GM12878 (cell line): Measurements from ENCODE around the gene CLEC4G. TPM values are rescaled to one million over a fixed set of nuclear protein-coding genes. Genes with fewer than 3 reads are reported as not detected.

Experiments used
- ATAC-seq: fragments of 200-7000 bp; cut with Tn5 transposase; 3 replicates; pipeline ENCODE4 v1.9.1; 2020; ENCODE audit warnings: mild to moderate bottlenecking, moderate library complexity
- BruUV-seq: library from RNA; stranded (reverse); fragments of 400-500 nt; replicated peaks from 2 replicates; lab custom pipeline; 2021; lab: Mats Ljungman, UMichigan
- CTCF ChIA-PET: fragments of 300-600 bp; sonication (Branson Sonifier 250); formaldehyde crosslinking; extraction: SDS; loops from one replicate; lab custom pipeline; 2021; ENCODE audit warnings: inconsistent platforms; lab: Yijun Ruan, JAX
- POLR2A ChIA-PET: fragments of 350-600 bp; formaldehyde crosslinking; extraction: SDS; loops from one replicate; lab custom pipeline; 2021; ENCODE audit warnings: inconsistent platforms; lab: Charles Lee
- RAD21 ChIA-PET: fragments of 300-600 bp; sonication (Branson Sonifier 250); formaldehyde crosslinking; loops from one replicate; lab custom pipeline; 2023; ENCODE audit warnings: antibody characterized with exemption; ENCODE audit not compliant: unreplicated experiment; lab: Charles Lee
- SMC1A ChIA-PET: fragments of 300-600 bp; sonication (Branson Sonifier 250); formaldehyde crosslinking; loops from one replicate; lab custom pipeline; 2023; ENCODE audit not compliant: unreplicated experiment, uncharacterized antibody; lab: Charles Lee
- DNase-seq: peaks from one replicate; pipeline ENCODE4 v3.0.0-alpha.2; 2011; ENCODE audit warnings: low read depth, low spot score
- FAIRE-seq: peaks from 3 replicates; lab custom pipeline; 2011; peaks lifted over from hg19 to GRCh38; lab: Jason Lieb, UNC
- H2AFZ ChIP-seq: 2 replicates; pipeline ENCODE4 v1.6.0; 2011; ENCODE audit warnings: low read depth, low read length, control low read depth; ENCODE audit not compliant: control insufficient read depth
- H3K27ac ChIP-seq: 2 replicates; pipeline ENCODE4 v1.5.1; 2011; ENCODE audit warnings: control low read depth; ENCODE audit not compliant: control insufficient read depth, insufficient read depth
- H3K27me3 ChIP-seq, 2 experiments: replicated peaks in 1 of 2; 2 replicates each; pipeline versions ENCODE4 v1.6.0 to v1.6.1; 2011; ENCODE audit warnings: low read length in 1 of 2; ENCODE audit not compliant: control insufficient read depth in 2 of 2, insufficient read depth in 2 of 2
- H3K36me3 ChIP-seq, 2 experiments: 2 replicates each; pipeline ENCODE4 v1.5.1; 2011; ENCODE audit warnings: low read length in 1 of 2; ENCODE audit not compliant: control insufficient read depth in 2 of 2, insufficient read depth in 2 of 2
- H3K4me1 ChIP-seq: 2 replicates; pipeline ENCODE4 v1.6.1; 2011; ENCODE audit warnings: mild to moderate bottlenecking, low read length, moderate library complexity, mixed read lengths; ENCODE audit not compliant: control insufficient read depth, insufficient read depth
- H3K4me2 ChIP-seq: 2 replicates; pipeline ENCODE4 v1.6.0; 2011; ENCODE audit warnings: control low read depth; ENCODE audit not compliant: control insufficient read depth, insufficient read depth
- H3K4me3 ChIP-seq: fragments of 200-600 bp; sonication (generic); 2 replicates; pipeline ENCODE4 v1.5.1; 2016
- H3K79me2 ChIP-seq: 2 replicates; pipeline ENCODE4 v1.6.0; 2011; ENCODE audit warnings: low read length; ENCODE audit not compliant: control insufficient read depth, insufficient read depth
- H3K9ac ChIP-seq: 2 replicates; pipeline ENCODE4 v1.8.0; 2011; ENCODE audit warnings: low read length, control low read depth, mixed read lengths; ENCODE audit not compliant: control insufficient read depth, insufficient read depth
- H3K9me3 ChIP-seq: replicated peaks from 3 replicates; pipeline ENCODE4 v1.5.1; 2011; ENCODE audit warnings: mild to moderate bottlenecking, low read length; ENCODE audit not compliant: control insufficient read depth, insufficient read depth
- H4K20me1 ChIP-seq: 2 replicates; pipeline ENCODE4 v1.6.0; 2011; ENCODE audit not compliant: control insufficient read depth, insufficient read depth
- WGBS: methylation state at CpG from one replicate; pipeline ENCODE4 v1.1.6; 2016; ENCODE audit warnings: low lambda C conversion rate; ENCODE audit not compliant: insufficient replicate concordance, insufficient coverage; ENCODE audit errors: missing lambda C conversion rate; 5-methylcytosine and 5-hydroxymethylcytosine counted together
- in situ Hi-C: fragments of 300-500 bp; cut with MboI; formaldehyde crosslinking; loops from 9 replicates; pipeline ENCODE4 v1.14.3; 2018; ENCODE audit warnings: mixed read lengths
- intact Hi-C: fragments of 100-400 bp; cut with micrococcal nuclease; formaldehyde crosslinking; loops from one replicate; pipeline ENCODE4 v1.14.2; 2022; ENCODE audit not compliant: unreplicated experiment
- polyA plus RNA-seq, 11 experiments: library from polyadenylated mRNA; depleted of rRNA in 4 of 11; unstranded in 6 of 11; stranded (reverse) in 5 of 11; fragments of >200 nt; fragmentation: Nextera tagmentation in 4 of 11; fragmentation: Illumina TruSeq in 1 of 11; extraction: Ambion mirVana in 4 of 11; extraction: Trizol in 1 of 11; gene quantifications; 1 replicate in 1 of 11; 2 replicates in 10 of 11; pipeline versions ENCODE4 v1.2.1 to v1.2.3, GENCODE V29; 2011 to 2016; ENCODE audit warnings: inconsistent platforms in 2 of 11, missing spikeins in 2 of 11, low read depth in 1 of 11
- total RNA-seq, 4 experiments: library from RNA; depleted of rRNA in 3 of 4; stranded (reverse); fragments of >200 nt in 3 of 4; fragmentation: Illumina TruSeq in 1 of 4; extraction: Trizol in 1 of 4; gene quantifications; 2 replicates each; pipeline versions ENCODE4 v1.2.1 to v1.2.3, GENCODE V29; 2013 to 2021
- TF ChIP-seq, protein P1 (sequence below): fragments of 450-650 bp; formaldehyde crosslinking; IDR thresholded peaks from 2 replicates; pipeline ENCODE4 v1.4.0; 2022; ENCODE audit warnings: mild to moderate bottlenecking, moderate library complexity
- TF ChIP-seq, protein P2 (sequence below): fragments of 150-350 bp; IDR thresholded peaks from 2 replicates; pipeline ENCODE4 v1.6.1; 2014; ENCODE audit warnings: mild to moderate bottlenecking, low read depth, low read length

CLEC4G gene
- total and polyA plus RNA-seq, 10 of the 15 experiments (the other 5 are each of a cell fraction or from before 2014, with no cell fraction given), result 0.04 TPM; not detected in 9

DNA sequence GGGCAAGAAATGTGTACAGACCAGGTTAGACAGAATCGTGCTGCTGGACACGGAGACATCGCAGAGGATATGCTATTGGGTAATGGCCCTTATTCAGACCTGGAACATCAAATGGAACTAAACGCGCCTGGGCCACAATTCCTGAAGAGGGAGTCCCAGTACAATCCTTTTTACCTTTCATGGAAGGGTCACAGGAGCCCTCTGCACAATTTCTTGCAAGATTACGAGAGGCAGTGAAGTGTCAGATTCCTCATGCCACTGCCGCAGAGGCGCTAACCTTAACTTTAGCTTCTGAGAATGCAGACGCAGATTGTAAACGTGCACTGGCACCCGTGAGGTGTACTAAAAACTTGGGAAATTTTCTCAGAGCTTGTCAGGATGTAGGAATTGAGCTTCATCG is 49.2 kb upstream of the CLEC4G start:
- Histone ChIP-seq H3K27ac (no peak overlapping the region), H3K4me3 (no peak overlapping the region), H3K79me2 (no peaks in the 10 kb centered on the region), H3K4me2 (no peak overlapping the region), H3K27me3 (peaks cover 0 to 2% of the 10 kb centered on the region in 2 experiments; a peak in 2 of 4 replicates), H2AFZ (no peak overlapping the region), H3K36me3 (no peaks in the 10 kb centered on the region), H3K9ac (no peak overlapping the region), H4K20me1 (no peaks in the 10 kb centered on the region), H3K4me1 (no peaks in the 10 kb centered on the region), H3K9me3 (no peaks in the 10 kb centered on the region; the same call in 2 of the 3 replicates)
- BruUV-seq, result no TSS peak
- TF ChIP-seq, protein P1, sequence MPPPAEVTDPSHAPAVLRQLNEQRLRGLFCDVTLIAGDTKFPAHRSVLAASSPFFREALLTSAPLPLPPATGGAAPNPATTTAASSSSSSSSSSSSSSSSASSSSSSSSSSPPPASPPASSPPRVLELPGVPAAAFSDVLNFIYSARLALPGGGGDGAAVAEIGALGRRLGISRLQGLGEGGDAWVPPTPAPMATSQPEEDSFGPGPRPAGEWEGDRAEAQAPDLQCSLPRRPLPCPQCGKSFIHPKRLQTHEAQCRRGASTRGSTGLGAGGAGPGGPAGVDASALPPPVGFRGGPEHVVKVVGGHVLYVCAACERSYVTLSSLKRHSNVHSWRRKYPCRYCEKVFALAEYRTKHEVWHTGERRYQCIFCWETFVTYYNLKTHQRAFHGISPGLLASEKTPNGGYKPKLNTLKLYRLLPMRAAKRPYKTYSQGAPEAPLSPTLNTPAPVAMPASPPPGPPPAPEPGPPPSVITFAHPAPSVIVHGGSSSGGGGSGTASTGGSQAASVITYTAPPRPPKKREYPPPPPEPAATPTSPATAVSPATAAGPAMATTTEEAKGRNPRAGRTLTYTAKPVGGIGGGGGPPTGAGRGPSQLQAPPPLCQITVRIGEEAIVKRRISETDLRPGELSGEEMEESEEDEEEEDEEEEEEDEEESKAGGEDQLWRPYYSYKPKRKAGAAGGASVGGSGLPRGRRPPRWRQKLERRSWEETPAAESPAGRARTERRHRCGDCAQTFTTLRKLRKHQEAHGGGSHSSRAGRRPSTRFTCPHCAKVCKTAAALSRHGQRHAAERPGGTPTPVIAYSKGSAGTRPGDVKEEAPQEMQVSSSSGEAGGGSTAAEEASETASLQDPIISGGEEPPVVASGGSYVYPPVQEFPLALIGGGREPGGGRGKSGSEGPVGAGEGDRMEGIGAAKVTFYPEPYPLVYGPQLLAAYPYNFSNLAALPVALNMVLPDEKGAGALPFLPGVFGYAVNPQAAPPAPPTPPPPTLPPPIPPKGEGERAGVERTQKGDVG (CRISPR knock-in tag), result no peak
- TF ChIP-seq, protein P2, sequence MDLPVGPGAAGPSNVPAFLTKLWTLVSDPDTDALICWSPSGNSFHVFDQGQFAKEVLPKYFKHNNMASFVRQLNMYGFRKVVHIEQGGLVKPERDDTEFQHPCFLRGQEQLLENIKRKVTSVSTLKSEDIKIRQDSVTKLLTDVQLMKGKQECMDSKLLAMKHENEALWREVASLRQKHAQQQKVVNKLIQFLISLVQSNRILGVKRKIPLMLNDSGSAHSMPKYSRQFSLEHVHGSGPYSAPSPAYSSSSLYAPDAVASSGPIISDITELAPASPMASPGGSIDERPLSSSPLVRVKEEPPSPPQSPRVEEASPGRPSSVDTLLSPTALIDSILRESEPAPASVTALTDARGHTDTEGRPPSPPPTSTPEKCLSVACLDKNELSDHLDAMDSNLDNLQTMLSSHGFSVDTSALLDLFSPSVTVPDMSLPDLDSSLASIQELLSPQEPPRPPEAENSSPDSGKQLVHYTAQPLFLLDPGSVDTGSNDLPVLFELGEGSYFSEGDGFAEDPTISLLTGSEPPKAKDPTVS, result no peak
- ChIA-PET RAD21 (no interaction called here), SMC1A (no interaction called here), POLR2A (no interaction called here), CTCF (interaction anchor here (0.8 to 1.4 kb wide), 2 partner anchors 9 to 213 kb away, joined by 3 to 5 read pairs; no protein-coding TSS in a partner anchor)
- in situ Hi-C loops (no loop called here), intact Hi-C loops (no loop called here)
- DNase-seq (no peak), ATAC-seq (no peak), FAIRE-seq (no peak)
- 77% methylated on average over 12 of the region's 12 CpGs for WGBS
